ENCODE data around the gene CLDN19. TPM values are rescaled to one million over a fixed set of nuclear protein-coding genes. Genes with fewer than 3 reads are reported as not detected.
A peak's percentile ranks its signal among the peaks of the same experiment; 100 is the strongest.

Gene CLDN19
- total and polyA plus RNA-seq, 2 of the 8 experiments (the other 6 are each of a cell fraction or from before 2014, with no cell fraction given): 9.7 to 17.2 TPM

GRCh38 chr1:42734201-42735035 is 5.6 kb downstream of the CLDN19 start:
- Histone ChIP-seq H2BK20ac (ENCODE audit: low read length) (no peak overlapping the region), H2BK5ac (ENCODE audit: low read depth, low read length) (0 out of 2 replicates have a peak overlapping the region, but pooled peaks have one; percentile 9), H3K14ac (ENCODE audit: insufficient read length) (no peak overlapping the region), H3K27ac (ENCODE audit: low read depth, low read length) (no peak overlapping the region), H3K56ac (replicated peaks; ENCODE audit: insufficient read length, low read depth, low read length) (no peak overlapping the region), H2AK5ac (ENCODE audit: low read depth, low read length) (no peak overlapping the region), H3K4me1 (replicated peaks in 1 of 4; ENCODE audit: control insufficient read depth in 3 of 4, insufficient read depth in 4 of 4, low read length in 3 of 4) (peaks cover 0 to 14% (median 8%) of the 10 kb centered on the region in 4 experiments; a peak in 5 of 7 replicates), H3K23ac (ENCODE audit: insufficient read length) (no peak overlapping the region), H2BK12ac (ENCODE audit: low read depth, low read length) (no peak overlapping the region), H3K79me1 (ENCODE audit: low read depth, low read length) (peaks cover 3% of the 10 kb centered on the region; the same call in 1 of the 2 replicates), H3K9me3 (ENCODE audit: insufficient read depth in 2 of 2, low read depth in 1 of 2, low read length in 1 of 2) (no peaks in the 10 kb centered on the region), H2BK120ac (replicated peaks; ENCODE audit: low read depth, low read length) (no peak overlapping the region), H3K27me3 (replicated peaks in 1 of 4; ENCODE audit: control insufficient read depth in 3 of 4, extremely low read depth in 1 of 4, insufficient read depth in 3 of 4, low read length in 3 of 4) (no peaks in the 10 kb centered on the region), H3K4ac (replicated peaks; ENCODE audit: insufficient read length, low read depth, low read length) (no peak overlapping the region), H4K8ac (ENCODE audit: extremely low read depth, insufficient read depth, low read length) (no peak overlapping the region; the same call in 1 of the 2 replicates), H3K36me3 (ENCODE audit: control insufficient read depth in 2 of 4, insufficient read depth in 4 of 4, low read length in 3 of 4) (no peaks in the 10 kb centered on the region), H2BK15ac (ENCODE audit: low read length) (no peak overlapping the region), H3K18ac (ENCODE audit: extremely low read depth, low read length) (no peak overlapping the region), H3K79me2 (ENCODE audit: control insufficient read depth in 1 of 2, insufficient read depth in 2 of 2, low read length in 2 of 2) (no peaks in the 10 kb centered on the region), H4K20me1 (replicated peaks in 1 of 2; ENCODE audit: control insufficient read depth in 1 of 2, insufficient read depth in 2 of 2, low read length in 2 of 2) (peaks cover 0 to 4% of the 10 kb centered on the region in 2 experiments), H4K5ac (ENCODE audit: insufficient read length, low read depth, low read length) (no peak overlapping the region), H3K23me2 (ENCODE audit: low read depth, low read length) (no peaks in the 10 kb centered on the region), H4K91ac (replicated peaks; ENCODE audit: insufficient read length, low read length) (no peak overlapping the region), H2AFZ (ENCODE audit: low read length) (no peak overlapping the region), H3K4me3 (ENCODE audit: extremely low read depth in 1 of 4, insufficient read depth in 2 of 4, low read depth in 3 of 4, low read length in 4 of 4) (no peak overlapping the region), H3K9ac (replicated peaks in 1 of 4; ENCODE audit: extremely low read depth in 1 of 4, low read depth in 3 of 4, low read length in 3 of 4) (no peak overlapping the region; a peak in 1 of 7 replicates), H3K4me2 (ENCODE audit: insufficient read depth in 1 of 2, low read depth in 2 of 2, low read length in 2 of 2) (no peak overlapping the region)
- WGBS, 2 experiments (ENCODE audit: extremely low coverage in 1 of 2, insufficient coverage in 1 of 2, insufficient read length in 1 of 2, insufficient replicate concordance in 2 of 2, low coverage in 1 of 2, low lambda C conversion rate in 2 of 2, missing lambda C conversion rate in 1 of 2): 90% methylated on average over 7 of the region's 7 CpGs; no CpG with 5 or more reads in 1 of the 2 experiments
- POLR2A ChIA-PET (ENCODE audit: partially characterized antibody): interaction anchor here (0.7 to 1.4 kb wide), 4 partner anchors 12 to 52 kb away, joined by 3 to 6 read pairs (median 3); partner anchors contain the start of gene YBX1
- CTCF ChIA-PET (ENCODE audit: partially characterized antibody): interaction anchor here (0.8 to 6.4 kb wide), 7 partner anchors 12 to 560 kb away, joined by 3 to 62 read pairs (median 5); no protein-coding TSS in a partner anchor
- no peak for FAIRE-seq
- DNase-seq (ENCODE audit: low read depth in 1 of 2, low spot score in 2 of 2): peak in 1 of 2 experiments; percentile 43

Measured in H1 (cell line).